GM10248 (cell line): ENCODE data around the gene AADAT.

Experiments used
- CTCF ChIA-PET: fragments of 300-600 bp; sonication (Branson Sonifier 250); formaldehyde crosslinking; extraction: SDS; loops from one replicate; lab custom pipeline; 2021; ENCODE audit warnings: antibody characterized with exemption; lab: Yijun Ruan, JAX
- POLR2A ChIA-PET: fragments of 350-650 bp; sonication (Branson Sonifier 250); formaldehyde crosslinking; extraction: SDS; loops from one replicate; lab custom pipeline; 2020; ENCODE audit warnings: antibody characterized with exemption; lab: Yijun Ruan, JAX
- DNase-seq: peaks from one replicate; pipeline ENCODE4 v3.0.0; 2012; ENCODE audit errors: extremely low spot score
- TF ChIP-seq, protein P1 (sequence below): IDR thresholded peaks from 2 replicates; pipeline ENCODE4 v1.5.1; 2012; ENCODE audit warnings: mild to moderate bottlenecking, low read depth; ENCODE audit errors: extremely low read depth, missing control alignments, control extremely low read depth

Gene AADAT

GRCh38 chr4:170089668-170090351 is at the start of gene AADAT:
Gene AADAT, minus strand, starts transcription at chr4:170089956. Its CDS starts 266 bp downstream, at chr4:170089690.
- peak; percentile 58 for DNase-seq
- ChIA-PET POLR2A (no interaction called here), CTCF (no interaction called here)
- TF ChIP-seq, protein P1, sequence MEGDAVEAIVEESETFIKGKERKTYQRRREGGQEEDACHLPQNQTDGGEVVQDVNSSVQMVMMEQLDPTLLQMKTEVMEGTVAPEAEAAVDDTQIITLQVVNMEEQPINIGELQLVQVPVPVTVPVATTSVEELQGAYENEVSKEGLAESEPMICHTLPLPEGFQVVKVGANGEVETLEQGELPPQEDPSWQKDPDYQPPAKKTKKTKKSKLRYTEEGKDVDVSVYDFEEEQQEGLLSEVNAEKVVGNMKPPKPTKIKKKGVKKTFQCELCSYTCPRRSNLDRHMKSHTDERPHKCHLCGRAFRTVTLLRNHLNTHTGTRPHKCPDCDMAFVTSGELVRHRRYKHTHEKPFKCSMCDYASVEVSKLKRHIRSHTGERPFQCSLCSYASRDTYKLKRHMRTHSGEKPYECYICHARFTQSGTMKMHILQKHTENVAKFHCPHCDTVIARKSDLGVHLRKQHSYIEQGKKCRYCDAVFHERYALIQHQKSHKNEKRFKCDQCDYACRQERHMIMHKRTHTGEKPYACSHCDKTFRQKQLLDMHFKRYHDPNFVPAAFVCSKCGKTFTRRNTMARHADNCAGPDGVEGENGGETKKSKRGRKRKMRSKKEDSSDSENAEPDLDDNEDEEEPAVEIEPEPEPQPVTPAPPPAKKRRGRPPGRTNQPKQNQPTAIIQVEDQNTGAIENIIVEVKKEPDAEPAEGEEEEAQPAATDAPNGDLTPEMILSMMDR: no peak

GRCh38 chr4:170138580-170139194 is 48.9 kb upstream of the AADAT start:
- TF ChIP-seq, protein P1: peak; percentile 91
- ChIA-PET POLR2A (no interaction called here), CTCF (interaction anchor here (2.5 to 3.0 kb wide), 2 partner anchors 12 to 121 kb away, joined by 11 to 32 read pairs; no protein-coding TSS in a partner anchor)
- DNase-seq: peak; percentile 66

GRCh38 chr4:170137927-170138326 is 48.2 kb upstream of the AADAT start:
- DNase-seq: no peak
- POLR2A ChIA-PET: no interaction called here
- CTCF ChIA-PET: interaction anchor here (2.5 to 3.0 kb wide), 2 partner anchors 11 to 122 kb away, joined by 11 to 32 read pairs; no protein-coding TSS in a partner anchor
- TF ChIP-seq, protein P1: no peak

- CTCF ChIA-PET: interaction anchor here (2.5 to 3.0 kb wide), 2 partner anchors 11 to 122 kb away, joined by 11 to 32 read pairs; no protein-coding TSS in a partner anchor
- no peak for DNase-seq
- POLR2A ChIA-PET: no interaction called here
Measured at GRCh38 chr4:170137466-170137865, 47.7 kb upstream of the AADAT start.

GRCh38 chr4:170134821-170135220 is 45.1 kb upstream of the AADAT start:
- TF ChIP-seq, protein P1: no peak
- ChIA-PET POLR2A (no interaction called here), CTCF (interaction anchor here (1.9 kb wide), 1 partner anchor 125 kb away, joined by 8 read pairs; no protein-coding TSS in a partner anchor)
- no peak for DNase-seq

More at GRCh38 chr4:170137466-170137865, 47.7 kb upstream of the AADAT start:
- TF ChIP-seq, protein P1: no peak

DNA sequence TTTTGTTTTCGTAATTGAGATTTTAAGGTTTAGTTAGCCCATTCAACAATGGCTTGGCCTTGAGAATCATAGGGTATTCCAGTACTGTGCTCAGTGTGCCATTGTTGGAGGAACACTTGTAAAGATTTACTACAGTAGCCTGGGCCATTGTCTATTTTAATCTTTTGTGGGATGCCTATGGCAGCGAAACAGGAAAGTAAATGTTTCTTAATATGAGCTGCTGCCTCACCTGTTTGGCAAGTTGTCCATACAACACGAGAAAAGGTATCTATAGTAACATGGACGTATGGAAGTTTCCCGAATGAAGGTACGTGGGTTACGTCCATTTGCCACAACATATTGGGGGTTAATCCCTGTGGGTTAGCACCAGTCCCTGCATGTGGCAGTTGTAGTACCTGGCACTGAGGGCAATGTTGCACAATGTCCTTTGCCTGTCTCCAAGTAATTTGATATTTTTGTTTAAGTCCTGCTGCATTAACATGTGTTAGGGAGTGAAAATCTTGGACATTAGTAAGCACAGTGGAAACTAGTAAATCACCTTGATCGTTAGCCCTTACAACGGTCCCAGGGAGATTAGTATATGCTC is 38.6 kb upstream of the AADAT start:
- DNase-seq: no peak
- CTCF ChIA-PET: interaction anchor here (2.6 kb wide), 1 partner anchor 9 kb away, joined by 11 read pairs; no protein-coding TSS in a partner anchor
- TF ChIP-seq, protein P1: no peak
- POLR2A ChIA-PET: no interaction called here
